HG03045 (cell line): ENCODE measurements around the gene TMEM170B.

Source experiments
- ATAC-seq: cut with Tn5 transposase; IDR thresholded peaks from one replicate; pipeline ENCODE4 v1.9.1; 2021; ENCODE audit warnings: mild to moderate bottlenecking, moderate library complexity; ENCODE audit not compliant: unreplicated experiment

The TMEM170B gene

GRCh38 chr6:11613858-11614257 is 76.3 kb downstream of the TMEM170B start:
- no peak for ATAC-seq

DNA sequence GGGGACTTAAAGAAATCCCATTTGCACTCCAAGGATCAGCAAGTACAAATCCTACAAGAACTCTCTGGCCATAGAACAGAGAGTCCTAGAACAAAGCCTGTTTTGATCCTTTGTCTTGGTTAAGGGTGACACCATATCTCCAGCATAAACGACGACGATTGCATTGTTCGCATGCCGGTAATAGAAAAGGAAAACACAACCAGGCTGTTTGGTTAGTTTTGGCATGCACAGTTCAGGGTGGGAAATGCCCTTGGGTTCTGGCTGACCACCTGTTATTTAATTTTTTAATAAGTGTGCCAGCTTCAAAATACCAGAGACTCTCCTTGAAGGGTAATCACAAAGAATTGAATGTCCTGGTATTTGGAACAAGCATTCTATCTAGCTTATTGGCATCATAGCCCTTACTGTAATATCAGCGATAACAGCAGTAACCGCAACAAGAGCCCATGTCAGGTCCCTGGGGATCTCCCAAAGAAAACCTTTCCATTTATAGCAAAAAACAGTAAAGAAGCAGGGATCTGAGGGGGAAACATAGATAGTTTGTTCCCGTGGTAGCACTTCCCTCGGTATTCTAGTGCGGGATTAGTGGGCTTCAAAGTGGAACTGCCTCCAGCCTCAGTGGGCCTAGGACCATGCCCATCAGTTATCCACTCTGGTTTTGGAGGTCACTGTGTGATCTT is 77.1 kb downstream of the TMEM170B start:
- ATAC-seq: no peak

DNA sequence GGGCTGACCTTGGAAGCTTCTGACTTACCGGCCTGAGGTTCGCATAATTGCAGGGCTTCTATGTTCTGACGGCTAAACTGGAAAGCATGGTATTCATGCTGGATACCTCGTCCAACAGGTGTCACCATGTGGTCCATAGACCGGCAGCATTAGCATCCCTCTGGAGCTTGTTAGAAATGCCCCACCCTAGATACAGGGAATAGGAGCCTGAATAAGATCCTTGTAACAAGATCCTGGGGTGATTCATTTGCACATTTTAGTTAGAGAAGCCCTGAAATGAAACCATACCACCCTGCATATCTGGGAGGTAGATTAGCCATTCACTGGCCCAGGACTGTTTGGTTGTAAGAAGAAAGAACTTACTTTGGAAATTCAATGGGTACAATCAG is 77.7 kb downstream of the TMEM170B start:
- ATAC-seq: no peak

- no peak for ATAC-seq
Measured at GRCh38 chr6:11616200-11616611, 78.7 kb downstream of the TMEM170B start.

- no peak for ATAC-seq
Measured at GRCh38 chr6:11618533-11618932, 81.0 kb downstream of the TMEM170B start.

GRCh38 chr6:11621119-11621518 is 83.6 kb downstream of the TMEM170B start:
- ATAC-seq: no peak

- no peak for ATAC-seq
Measured at GRCh38 chr6:11622156-11622555, 84.6 kb downstream of the TMEM170B start.

DNA sequence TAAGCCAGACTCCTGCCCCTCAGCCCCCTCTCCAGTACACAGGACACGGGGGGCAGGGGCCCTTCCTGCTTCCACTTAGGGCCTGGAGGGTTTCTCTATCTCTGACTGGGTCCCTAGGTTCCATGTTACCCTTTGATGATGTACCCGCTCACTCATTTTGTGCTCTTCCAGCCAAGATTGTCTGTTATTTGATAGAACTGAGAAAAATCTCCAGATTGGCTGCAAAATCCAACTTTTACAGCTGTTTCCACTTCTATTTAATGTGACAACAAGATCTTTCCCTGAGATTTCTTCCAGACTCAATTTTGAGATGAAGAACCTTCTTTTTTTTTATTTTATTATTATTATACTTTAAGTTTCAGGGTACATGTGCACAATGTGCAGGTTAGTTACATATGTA is 85.7 kb downstream of the TMEM170B start:
- no peak for ATAC-seq

DNA sequence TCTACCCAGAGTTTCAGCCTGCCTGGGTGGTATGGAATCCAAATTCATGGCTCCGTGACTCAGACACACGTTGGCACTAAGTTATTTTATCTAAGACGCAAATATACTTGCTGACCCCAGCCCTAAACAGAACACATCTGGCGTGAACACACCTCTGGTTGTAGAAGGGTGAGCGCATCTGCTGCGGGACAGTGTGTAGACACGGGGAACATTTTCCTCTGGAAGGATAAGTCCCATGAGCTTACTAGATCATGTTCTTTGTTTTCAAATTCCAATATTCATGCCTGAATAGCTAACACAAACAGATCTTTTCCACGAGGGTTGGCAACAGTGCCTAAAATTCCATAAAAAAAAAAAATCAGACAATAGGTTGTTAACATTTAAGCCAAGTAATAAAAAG is 87.8 kb downstream of the TMEM170B start:
- no peak for ATAC-seq

GRCh38 chr6:11626356-11626755 is 88.8 kb downstream of the TMEM170B start:
- ATAC-seq: no peak

DNA sequence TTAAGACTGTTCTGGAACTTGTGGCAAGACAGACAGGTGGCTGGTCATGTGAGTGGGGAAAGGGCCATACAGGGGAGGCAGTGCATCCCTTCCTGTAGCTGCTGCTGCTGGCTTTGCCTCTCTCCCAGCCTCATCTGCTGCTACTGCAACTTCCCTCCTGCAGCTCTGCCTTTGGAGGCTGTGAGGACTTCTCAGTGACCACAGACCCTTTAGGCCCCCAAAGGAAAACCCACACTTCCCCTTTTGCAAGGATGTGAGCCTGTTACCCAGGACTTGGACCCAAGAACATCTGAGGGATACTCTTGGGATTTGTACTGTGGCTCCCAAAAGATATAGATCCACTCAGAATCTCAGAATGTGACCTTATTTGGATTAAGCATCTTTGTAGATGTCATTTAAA is 91.0 kb downstream of the TMEM170B start:
- ATAC-seq: no peak

DNA sequence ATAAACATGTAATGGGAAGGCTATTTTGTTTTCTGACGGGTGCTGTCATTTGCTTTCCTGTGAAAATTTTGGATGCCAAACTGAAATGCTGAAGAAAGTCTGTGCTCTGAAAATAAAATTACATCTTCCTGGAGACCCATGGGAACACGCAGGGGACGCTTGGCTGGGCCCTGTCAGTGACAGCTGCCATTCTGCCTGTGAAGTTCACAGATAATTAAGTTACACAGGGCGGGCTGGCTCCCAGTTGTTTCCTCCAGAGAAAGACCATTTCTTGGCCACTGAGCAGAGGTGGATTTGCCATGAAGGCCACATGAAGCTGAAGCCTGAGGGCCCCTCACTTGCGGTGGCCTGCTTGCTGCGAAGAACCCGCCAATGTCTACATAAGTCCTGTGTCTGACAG is 93.5 kb downstream of the TMEM170B start:
- ATAC-seq: no peak

DNA sequence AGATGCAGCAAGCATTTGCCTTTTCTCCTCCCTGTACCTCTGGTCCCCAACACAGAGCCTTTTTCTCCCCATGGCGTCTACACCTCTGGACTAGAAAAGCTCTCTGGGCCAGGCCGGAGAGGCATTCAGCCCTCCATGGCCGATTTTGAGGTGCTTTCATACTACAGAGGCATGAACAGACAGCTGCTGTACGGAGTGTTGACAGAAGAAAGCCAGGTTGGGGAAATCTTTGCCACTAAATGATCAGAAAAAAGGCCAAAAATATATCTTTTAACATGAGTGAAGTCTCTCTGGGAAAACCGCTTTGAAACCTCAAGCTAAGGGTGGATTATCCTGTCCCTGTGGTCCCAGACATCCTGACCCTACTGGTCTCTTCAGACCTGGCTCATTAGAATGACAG is 94.0 kb downstream of the TMEM170B start:
- no peak for ATAC-seq

DNA sequence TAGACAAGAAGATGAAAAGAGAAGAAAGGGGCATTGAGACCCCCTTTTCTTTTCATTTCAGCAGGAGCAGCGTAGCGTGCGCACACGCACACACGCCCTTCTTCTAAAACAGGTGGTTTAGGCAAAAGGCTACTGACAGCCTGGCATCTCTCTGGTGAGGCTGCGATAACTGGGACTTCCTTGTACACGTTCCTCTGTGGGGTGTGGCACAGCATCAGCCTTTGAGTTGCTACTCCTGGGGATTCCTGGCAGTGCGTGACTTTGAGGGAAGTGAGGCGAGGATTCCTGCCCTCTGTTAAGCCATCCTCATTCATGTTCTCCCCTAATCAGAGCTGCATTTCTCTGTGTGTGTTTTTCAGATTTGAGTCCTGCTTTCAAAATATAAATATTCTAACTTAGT is 94.7 kb downstream of the TMEM170B start:
- no peak for ATAC-seq

- ATAC-seq: no peak
Measured at GRCh38 chr6:11632795-11633511, 95.4 kb downstream of the TMEM170B start.
